A549 treated with AZD9567 at 1 μM for 4 hours (cell line): ENCODE data around the gene SORD. TPM values are rescaled to one million over a fixed set of nuclear protein-coding genes. Genes with fewer than 3 reads are reported as not detected.

Experiments used
- total RNA-seq: library from RNA; stranded (reverse); fragments of 200-300 nt; extraction: Qiagen RNA extraction; gene quantifications from 5 replicates; pipeline ENCODE4 v1.2.3, GENCODE V29; 2022; ENCODE audit not compliant: insufficient read depth

The SORD gene
- 31.3 to 40.7 TPM (median 33.9 TPM) in 5 replicates for total RNA-seq

DNA sequence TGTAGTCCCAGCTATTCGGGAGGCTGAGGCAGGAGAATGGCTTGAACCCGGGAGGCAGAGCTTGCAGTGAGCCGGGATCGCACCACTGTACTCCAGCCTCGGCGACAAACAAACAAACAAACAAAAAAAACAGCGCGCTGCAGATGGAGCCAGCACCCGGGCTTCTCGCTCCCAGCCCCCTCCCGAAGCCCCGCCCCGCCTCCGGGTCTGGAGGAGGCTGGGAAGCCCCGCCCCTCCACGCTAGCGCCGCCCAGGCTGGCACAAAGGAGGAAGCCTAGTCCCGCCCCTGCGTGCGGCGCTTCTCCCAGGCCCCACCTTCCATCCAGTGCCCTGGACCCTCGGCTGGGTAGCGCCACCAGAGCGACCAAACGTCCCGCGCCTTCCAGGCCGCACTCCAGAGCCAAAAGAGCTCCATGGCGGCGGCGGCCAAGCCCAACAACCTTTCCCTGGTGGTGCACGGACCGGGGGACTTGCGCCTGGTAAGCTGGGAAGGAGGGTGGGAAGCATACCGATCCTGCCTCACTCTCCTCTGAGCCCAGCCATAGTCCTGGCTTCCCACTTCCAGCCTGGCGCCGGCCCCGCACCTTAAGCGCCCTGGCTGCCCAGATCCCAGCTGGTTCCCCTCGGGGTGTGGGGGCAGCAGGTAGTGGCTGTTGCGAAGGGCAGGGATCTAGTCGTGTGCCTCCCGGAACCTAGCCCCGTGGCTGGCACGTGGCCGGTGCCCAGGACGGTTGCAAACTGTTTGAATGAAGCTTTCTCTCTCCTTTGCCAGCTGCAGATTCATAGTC, at the start of gene SORD:
Gene SORD, plus strand, starts transcription at position 325 of the 788 bp plus-strand sequence. Its CDS starts 89 bp downstream, at position 414.

DNA sequence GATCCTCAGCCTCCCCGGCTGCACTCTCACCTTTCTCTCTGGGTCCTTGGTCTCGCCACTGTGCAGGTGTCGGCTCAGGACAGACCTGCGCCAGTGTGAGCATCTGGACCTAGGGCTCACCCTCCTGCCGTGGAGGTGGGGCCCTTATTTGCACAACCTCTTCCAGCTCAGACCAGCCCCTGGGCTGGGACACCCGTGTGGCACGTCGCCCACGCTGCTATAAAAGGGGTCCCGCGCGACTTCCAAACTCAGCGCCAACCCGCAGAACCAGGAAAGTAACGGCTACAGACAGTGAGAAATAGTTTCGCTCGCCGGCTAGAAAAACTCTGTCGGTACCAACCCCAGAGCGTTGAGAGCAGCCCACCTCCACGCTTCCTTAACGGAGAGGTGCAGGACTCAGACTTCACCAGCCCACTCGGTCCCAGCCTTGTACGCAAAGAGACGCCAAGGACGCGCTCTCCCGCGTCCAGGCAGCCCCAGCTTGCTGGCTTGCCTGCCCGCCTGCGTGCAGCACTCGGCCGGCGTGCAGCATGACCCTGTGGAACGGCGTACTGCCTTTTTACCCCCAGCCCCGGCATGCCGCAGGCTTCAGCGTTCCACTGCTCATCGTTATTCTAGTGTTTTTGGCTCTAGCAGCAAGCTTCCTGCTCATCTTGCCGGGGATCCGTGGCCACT, 91.2 kb downstream of the SORD start, which contains the start of the genes DUOX2 and DUOXA2:
Gene DUOX2, minus strand, starts transcription at position 97 of the 675 bp plus-strand sequence. CDS start 761 bp downstream, outside the sequence.
Gene DUOXA2, plus strand, starts transcription at position 251 of the 675 bp plus-strand sequence. Its CDS starts 280 bp downstream, at position 531.

Other genes starting within 250 kb of the SORD start
- gene TERB2, start 66.5 kb upstream of the SORD start, total RNA-seq: not detected in 5 replicates
- gene DUOX2, start 91.0 kb downstream of the SORD start, total RNA-seq: 0.01 to 0.11 TPM (median 0.03 TPM) in 4 of 5 replicates, not detected in the other
- gene DUOXA2, start 91.1 kb downstream of the SORD start, total RNA-seq: not detected in 5 replicates
- 0.03 to 0.10 TPM (median 0.09 TPM) in 3 of 5 replicates, not detected in the others for gene DUOXA1, start 106.7 kb downstream of the SORD start, total RNA-seq
- gene DUOX1, start 106.8 kb downstream of the SORD start, total RNA-seq: not detected in 5 replicates
- 0.47 to 0.65 TPM (median 0.61 TPM) in 4 of 5 replicates, not detected in the other for gene SHF, start 164.8 kb downstream of the SORD start, total RNA-seq
- 0.10 TPM in 1 of 5 replicates, not detected in the others for gene SLC28A2, start 229.0 kb downstream of the SORD start, total RNA-seq